ENCODE data around the gene CDC42BPA.

Gene CDC42BPA

DNA sequence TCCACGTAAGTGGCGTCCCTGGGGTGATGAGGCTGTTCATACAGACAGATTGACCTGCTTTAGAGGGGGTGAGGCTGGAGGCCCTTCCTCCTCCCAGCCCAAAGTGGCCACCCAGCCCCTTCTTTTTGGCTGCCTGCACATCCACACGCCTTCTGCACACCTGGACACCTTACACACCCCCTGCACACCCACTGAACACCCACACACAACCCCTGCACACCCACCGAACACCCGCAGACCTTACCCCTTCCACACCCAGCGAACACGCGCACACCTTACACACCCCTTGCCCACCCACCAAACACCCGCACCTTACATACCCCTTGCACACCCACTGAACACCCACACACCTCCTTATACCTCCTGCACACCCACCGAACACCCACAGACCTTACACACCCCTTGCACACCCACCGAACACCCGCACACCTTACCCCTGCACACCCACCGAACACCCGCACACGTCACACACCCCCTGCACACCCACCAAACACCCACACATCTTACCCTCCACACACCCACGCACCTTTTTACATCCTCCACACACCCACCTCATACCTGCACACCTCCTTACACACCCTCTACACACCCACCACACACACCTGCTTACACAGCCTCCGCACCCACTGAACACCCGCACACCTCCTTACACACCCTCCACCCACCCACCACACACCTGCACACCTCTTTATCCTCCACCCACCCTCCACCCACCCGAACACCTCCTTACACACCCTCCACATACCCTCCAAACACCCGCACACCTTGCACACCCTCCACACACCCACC, 340.5 kb downstream of the CDC42BPA start:
- Histone ChIP-seq H3K27ac (ENCODE audit: low read length) (no peak overlapping the region), H3K9me3 (ENCODE audit: insufficient read depth, low read length, severe bottlenecking) (no peaks in the 10 kb centered on the region), H3K4me1 (ENCODE audit: insufficient read depth, low read length) (no peaks in the 10 kb centered on the region), H3K4me2 (ENCODE audit: insufficient read depth, low read length) (no peak overlapping the region), H4K20me1 (ENCODE audit: insufficient read depth, low read length) (peaks cover 3% of the 10 kb centered on the region; the same call in 1 of the 2 replicates), H3K36me3 (ENCODE audit: insufficient read depth, low read length) (peaks cover 17% of the 10 kb centered on the region), H3K79me2 (ENCODE audit: insufficient read depth, low read length) (no peaks in the 10 kb centered on the region), H3K4me3 (ENCODE audit: low read depth in 1 of 2, low read length in 2 of 2) (no peak overlapping the region), H2AFZ (ENCODE audit: low read depth, low read length) (no peak overlapping the region), H3K27me3 (ENCODE audit: insufficient read depth, low read length, poor library complexity) (no peaks in the 10 kb centered on the region), H3K9ac (ENCODE audit: low read depth, low read length) (no peak overlapping the region)
- no peak for TF ChIP-seq EZH2 (IDR thresholded peaks at IDR 0.05; ENCODE audit: borderline replicate concordance, low read depth, low read length, severe bottlenecking)
- TF ChIP-seq, protein P1, sequence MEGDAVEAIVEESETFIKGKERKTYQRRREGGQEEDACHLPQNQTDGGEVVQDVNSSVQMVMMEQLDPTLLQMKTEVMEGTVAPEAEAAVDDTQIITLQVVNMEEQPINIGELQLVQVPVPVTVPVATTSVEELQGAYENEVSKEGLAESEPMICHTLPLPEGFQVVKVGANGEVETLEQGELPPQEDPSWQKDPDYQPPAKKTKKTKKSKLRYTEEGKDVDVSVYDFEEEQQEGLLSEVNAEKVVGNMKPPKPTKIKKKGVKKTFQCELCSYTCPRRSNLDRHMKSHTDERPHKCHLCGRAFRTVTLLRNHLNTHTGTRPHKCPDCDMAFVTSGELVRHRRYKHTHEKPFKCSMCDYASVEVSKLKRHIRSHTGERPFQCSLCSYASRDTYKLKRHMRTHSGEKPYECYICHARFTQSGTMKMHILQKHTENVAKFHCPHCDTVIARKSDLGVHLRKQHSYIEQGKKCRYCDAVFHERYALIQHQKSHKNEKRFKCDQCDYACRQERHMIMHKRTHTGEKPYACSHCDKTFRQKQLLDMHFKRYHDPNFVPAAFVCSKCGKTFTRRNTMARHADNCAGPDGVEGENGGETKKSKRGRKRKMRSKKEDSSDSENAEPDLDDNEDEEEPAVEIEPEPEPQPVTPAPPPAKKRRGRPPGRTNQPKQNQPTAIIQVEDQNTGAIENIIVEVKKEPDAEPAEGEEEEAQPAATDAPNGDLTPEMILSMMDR (IDR thresholded peaks at IDR 0.05; ENCODE audit: borderline replicate concordance, extremely low read depth, low read length, poor library complexity, severe bottlenecking), result no peak
- ATAC-seq (ENCODE audit: insufficient read depth, low read depth), result no peak
- DNase-seq, result no peak

DNA sequence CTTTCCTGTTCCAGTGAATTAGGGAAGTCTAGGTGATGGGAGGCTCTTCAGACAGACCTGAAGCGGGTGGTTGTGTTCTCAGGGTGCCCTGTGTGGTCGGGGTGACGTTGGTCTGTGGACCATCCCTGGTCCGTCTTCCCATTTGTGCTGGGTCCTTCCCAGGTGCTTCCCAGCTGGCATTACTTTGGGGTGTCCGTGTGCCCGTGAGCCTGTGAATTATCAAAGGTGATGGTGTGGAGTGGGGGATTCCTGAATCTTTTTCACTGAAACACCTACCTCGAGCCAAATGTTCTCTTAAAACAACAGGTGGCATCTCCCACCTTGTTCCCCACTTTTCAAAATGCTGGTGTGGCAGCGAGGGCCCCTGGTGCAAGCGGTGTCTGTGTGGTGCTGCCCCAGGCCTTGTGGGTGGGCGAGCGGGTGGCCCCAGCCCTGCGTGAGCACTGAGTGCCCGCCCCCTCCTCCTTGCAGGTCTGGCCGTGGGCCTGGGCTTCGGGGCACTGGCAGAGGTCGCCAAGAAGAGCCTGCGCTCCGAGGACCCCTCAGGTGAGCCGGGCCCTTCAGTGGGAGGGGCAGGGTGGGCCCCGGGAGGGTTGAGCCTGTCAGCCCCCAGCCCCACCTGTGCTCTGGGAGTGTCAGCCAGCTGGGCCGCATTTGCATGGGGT, 341.2 kb downstream of the CDC42BPA start:
- H3K27ac ChIP-seq (ENCODE audit: low read length), result no peak overlapping the region
- H3K9me3 ChIP-seq (ENCODE audit: insufficient read depth, low read length, severe bottlenecking), result no peaks in the 10 kb centered on the region
- H3K4me1 ChIP-seq (ENCODE audit: insufficient read depth, low read length), result no peaks in the 10 kb centered on the region
- no peaks in the 10 kb centered on the region for H3K79me2 ChIP-seq (ENCODE audit: insufficient read depth, low read length)
- H4K20me1 ChIP-seq (ENCODE audit: insufficient read depth, low read length), result peaks cover 4% of the 10 kb centered on the region; the same call in 1 of the 2 replicates
- H3K27me3 ChIP-seq (ENCODE audit: insufficient read depth, low read length, poor library complexity), result no peaks in the 10 kb centered on the region
- no peak overlapping the region for H3K4me2 ChIP-seq (ENCODE audit: insufficient read depth, low read length)
- no peak for TF ChIP-seq EZH2 (IDR thresholded peaks at IDR 0.05; ENCODE audit: borderline replicate concordance, low read depth, low read length, severe bottlenecking)
- TF ChIP-seq, protein P1 (IDR thresholded peaks at IDR 0.05; ENCODE audit: borderline replicate concordance, extremely low read depth, low read length, poor library complexity, severe bottlenecking), result no peak
- DNase-seq (no peak), ATAC-seq (ENCODE audit: insufficient read depth, low read depth) (no peak)
- H3K9ac ChIP-seq (ENCODE audit: low read depth, low read length), result no peak overlapping the region
- H3K4me3 ChIP-seq (ENCODE audit: low read depth in 1 of 2, low read length in 2 of 2), result no peak overlapping the region
- no peak overlapping the region for H2AFZ ChIP-seq (ENCODE audit: low read depth, low read length)
- peaks cover 15% of the 10 kb centered on the region for H3K36me3 ChIP-seq (ENCODE audit: insufficient read depth, low read length)

DNA sequence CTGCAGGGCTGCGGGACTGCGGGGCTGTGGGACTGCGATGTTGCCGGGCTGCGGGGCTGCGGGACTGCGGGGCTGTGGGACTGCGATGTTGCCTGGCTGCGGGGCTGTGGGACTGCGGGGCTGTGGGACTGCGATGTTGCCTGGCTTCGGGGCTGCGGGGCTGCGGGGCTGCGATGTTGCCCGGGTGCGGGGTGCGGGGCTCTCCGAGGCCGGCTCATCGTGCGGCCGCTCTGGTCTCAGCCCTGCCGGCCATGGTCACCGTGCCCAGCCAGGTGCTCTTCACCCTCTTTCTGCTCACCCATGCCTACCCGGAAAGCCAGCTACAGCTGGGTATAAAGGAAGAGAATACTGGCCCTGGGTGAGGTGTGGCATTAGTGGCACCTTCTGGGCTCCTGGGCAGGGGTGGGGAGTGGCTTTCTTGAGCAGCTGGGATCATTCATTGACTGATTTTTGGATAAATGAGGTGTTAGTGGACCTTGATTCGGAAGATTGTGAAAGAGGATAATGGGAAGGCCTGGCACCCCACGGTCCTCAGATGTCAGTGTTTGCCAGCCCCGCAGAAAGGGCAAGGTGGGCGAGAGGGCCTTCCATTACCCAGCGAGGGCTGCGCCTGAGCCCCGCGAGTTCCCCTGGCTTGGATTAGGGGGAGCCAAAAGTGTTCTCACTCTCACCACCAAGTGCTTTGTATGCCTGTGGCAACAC, 341.9 kb downstream of the CDC42BPA start:
- peaks cover 15% of the 10 kb centered on the region for H3K36me3 ChIP-seq (ENCODE audit: insufficient read depth, low read length)
- no peak overlapping the region for H3K4me2 ChIP-seq (ENCODE audit: insufficient read depth, low read length)
- H3K4me3 ChIP-seq (ENCODE audit: low read depth in 1 of 2, low read length in 2 of 2), result no peak overlapping the region
- no peaks in the 10 kb centered on the region for H3K27me3 ChIP-seq (ENCODE audit: insufficient read depth, low read length, poor library complexity)
- H3K79me2 ChIP-seq (ENCODE audit: insufficient read depth, low read length), result no peaks in the 10 kb centered on the region
- H3K27ac ChIP-seq (ENCODE audit: low read length), result no peak overlapping the region
- H3K9me3 ChIP-seq (ENCODE audit: insufficient read depth, low read length, severe bottlenecking), result no peaks in the 10 kb centered on the region
- H4K20me1 ChIP-seq (ENCODE audit: insufficient read depth, low read length), result peaks cover 4% of the 10 kb centered on the region; the same call in 1 of the 2 replicates
- no peak for TF ChIP-seq EZH2 (IDR thresholded peaks at IDR 0.05; ENCODE audit: borderline replicate concordance, low read depth, low read length, severe bottlenecking)
- TF ChIP-seq, protein P1 (IDR thresholded peaks at IDR 0.05; ENCODE audit: borderline replicate concordance, extremely low read depth, low read length, poor library complexity, severe bottlenecking), result no peak
- H2AFZ ChIP-seq (ENCODE audit: low read depth, low read length), result no peak overlapping the region
- DNase-seq, result no peak
- no peak for ATAC-seq (ENCODE audit: insufficient read depth, low read depth)
- no peak overlapping the region for H3K9ac ChIP-seq (ENCODE audit: low read depth, low read length)
- H3K4me1 ChIP-seq (ENCODE audit: insufficient read depth, low read length), result no peaks in the 10 kb centered on the region
